GM18520 (cell line): Measurements from ENCODE around the gene SYNPO2L.
"Not testable (repeated sequence)": the region's sequence is repeated elsewhere in the genome, so short reads cannot be mapped to it uniquely, and the experiment has no call there.

ENCODE experiments used
- ATAC-seq: cut with Tn5 transposase; IDR thresholded peaks from one replicate; pipeline ENCODE4 v1.9.1; 2021; ENCODE audit not compliant: unreplicated experiment

The SYNPO2L gene

GRCh38 chr10:73620974-73621373 is 34.9 kb downstream of the SYNPO2L start:
- ATAC-seq, result not testable (repeated sequence)

- not testable (repeated sequence) for ATAC-seq
Observed at GRCh38 chr10:73617143-73617542, 38.7 kb downstream of the SYNPO2L start.

DNA sequence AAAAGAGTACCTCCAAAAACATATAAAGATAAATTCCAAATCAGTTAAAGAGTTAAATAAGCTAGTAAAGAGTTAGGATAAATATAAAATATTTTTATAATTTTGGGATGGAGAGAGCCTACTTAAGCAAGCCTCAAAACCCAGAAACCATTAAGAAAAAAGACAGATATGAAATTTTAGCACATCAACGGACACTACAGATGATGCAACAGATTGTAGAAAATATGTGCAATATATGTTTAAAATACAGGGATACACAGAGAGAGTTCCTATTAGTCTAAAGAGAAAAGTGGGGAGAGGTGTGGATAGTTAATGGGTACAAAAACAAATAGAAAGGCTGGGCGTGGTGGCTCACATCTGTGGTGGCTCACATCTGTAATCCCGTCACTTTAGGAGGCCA is 41.1 kb downstream of the SYNPO2L start:
- ATAC-seq, result no peak

DNA sequence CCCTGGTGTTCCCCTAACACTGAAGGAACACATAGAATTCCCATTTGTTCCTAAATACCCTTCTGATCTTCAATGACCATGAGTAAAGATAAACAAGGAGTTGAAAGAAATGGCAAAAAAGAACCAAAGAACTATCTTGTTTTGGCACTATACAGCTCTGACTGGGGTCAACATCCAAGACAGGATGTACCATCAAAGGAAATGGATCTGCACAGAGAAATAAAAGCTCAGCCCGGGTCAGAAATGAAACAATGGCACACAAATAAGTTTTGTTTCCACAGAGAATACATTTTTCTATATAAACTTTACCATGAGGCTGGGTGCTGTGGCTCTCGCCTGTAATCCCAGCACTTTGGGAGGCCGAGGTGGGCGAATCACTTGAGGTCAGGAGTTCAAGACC is 46.7 kb downstream of the SYNPO2L start:
- ATAC-seq, result no peak

GRCh38 chr10:73601486-73601921 is 54.3 kb downstream of the SYNPO2L start:
- ATAC-seq, result no peak

GRCh38 chr10:73597346-73597745 is 58.5 kb downstream of the SYNPO2L start:
- ATAC-seq, result no peak
